IPS DF 4.7 (cell line): ENCODE data around the gene GOLGA8F.
"Not testable (repeated sequence)": the region's sequence is repeated elsewhere in the genome, so short reads cannot be mapped to it uniquely, and the experiment has no call there.

ENCODE experiments used
- DNase-seq: peaks from one replicate; pipeline ENCODE4 v3.0.0-alpha.2; 2013; ENCODE audit warnings: low spot score; ENCODE audit errors: extremely low read depth

GOLGA8F gene, protein sequence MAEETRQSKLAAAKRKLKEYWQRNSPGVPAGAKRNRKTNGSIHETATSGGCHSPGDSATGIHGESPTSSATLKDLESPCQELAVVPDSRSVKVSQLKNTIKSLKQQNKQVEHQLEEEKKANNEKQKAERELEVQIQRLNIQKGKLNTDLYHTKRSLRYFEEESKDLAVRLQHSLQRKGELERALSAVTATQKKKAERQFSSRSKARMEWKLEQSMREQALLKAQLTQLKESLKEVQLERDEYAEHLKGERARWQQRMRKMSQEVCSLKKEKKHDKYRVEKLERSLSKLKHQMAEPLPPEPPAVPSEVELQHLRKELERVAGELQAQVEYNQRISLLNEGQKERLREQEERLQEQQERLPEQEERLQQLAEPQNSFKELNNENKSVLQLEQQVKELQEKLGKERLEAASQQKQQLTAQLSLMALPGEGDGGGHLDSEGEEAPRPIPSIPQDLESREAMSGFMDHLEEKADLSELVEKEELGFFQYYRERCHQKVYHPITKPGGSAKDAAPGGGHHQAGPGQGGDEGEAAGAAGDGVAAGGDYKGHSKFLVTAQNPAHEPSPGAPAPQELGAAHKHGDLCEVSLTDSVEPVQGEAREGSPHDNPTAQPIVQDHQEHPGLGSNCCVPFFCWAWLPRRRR

DNA sequence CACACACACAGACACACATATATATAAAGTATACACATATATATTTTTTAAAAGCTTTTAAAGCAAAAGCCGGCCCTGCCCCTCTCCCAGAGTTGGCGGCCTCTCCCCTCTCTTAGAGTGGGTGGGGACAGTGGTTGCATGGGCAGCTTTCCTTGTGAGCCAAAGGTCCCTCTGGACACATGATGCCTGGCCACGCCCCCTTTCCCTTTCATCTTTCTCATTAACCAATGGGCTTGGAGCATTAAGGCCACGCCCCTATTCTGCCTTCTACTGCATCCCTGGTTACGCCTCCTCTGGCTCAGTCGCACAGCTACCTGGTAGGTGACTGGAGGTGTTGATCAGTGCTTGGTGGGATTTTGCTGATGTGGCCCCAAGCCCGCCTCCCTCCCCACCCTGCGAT lies at the start of gene GOLGA8F:
Gene GOLGA8F, plus strand, starts transcription at position 301 of the 400 bp plus-strand sequence. Its CDS starts 98 bp downstream, at position 399.
- not testable (repeated sequence) for DNase-seq

DNA sequence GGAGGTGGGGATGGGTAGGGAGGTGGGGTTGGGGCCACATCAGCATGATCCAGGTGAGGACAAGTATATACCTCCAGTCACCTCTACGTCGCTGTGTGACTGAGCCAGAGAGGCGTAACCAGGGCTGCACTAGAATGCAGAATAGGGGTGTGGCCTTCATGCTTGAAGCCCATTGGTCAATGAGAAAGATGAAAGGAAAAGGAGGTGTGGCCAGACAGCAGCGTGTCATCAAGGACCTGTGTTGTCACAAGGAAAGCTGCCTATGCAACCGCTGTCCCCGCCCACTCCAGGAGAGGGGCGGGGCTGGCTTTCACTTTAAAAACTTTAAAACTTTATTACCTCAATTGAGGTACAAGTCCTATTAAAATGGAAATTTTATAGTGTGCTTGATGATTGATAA lies 20.5 kb upstream of the GOLGA8F start, which contains the start of gene GOLGA6L24:
Gene GOLGA6L24, minus strand, starts transcription at position 101 of the 400 bp plus-strand sequence. Its CDS starts 61 bp downstream, at position 40.
- not testable (repeated sequence) for DNase-seq

GRCh38 chr15:28365502-28365901 lies 13.0 kb upstream of the GOLGA8F start:
- not testable (repeated sequence) for DNase-seq

DNA sequence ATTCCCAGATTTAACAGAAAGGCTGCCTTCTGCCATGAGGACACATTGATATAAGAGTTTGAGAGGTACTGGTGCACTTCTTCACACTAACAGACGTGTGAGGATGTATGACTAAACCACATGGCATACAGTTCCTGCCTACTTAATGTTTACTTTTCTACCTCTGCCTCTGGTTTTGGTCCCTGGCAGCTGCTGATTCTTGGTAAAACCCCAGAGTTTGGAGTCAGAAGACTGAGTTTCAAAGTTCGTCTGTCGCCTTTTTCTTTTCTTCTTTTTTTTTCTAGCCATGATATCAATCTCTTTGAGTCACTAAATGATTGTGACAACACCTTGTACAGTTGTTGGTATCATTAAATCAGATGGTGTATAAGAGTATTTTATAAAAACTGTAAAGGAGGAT lies 1.6 kb downstream of the GOLGA8F start:
- not testable (repeated sequence) for DNase-seq

DNA sequence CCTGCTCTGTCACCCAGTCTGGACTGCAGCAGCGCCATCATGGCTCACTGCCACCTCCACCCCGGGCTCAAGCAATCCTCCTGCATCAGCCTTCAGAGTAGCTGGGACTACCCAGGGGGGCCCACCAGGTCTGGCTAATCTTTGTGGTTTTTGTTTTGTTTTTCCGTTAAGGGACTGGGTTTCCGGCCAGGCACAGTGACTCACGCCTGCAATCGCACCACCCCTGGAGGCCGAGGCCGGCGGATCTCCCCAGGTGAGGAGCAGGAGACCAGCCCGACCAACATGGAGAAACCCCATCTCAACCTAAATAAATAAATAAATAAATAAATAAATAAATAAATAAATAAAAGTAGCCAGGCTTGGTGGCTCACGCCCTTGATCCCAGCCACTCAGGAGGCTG lies 17.6 kb downstream of the GOLGA8F start:
- DNase-seq = not testable (repeated sequence)

DNA sequence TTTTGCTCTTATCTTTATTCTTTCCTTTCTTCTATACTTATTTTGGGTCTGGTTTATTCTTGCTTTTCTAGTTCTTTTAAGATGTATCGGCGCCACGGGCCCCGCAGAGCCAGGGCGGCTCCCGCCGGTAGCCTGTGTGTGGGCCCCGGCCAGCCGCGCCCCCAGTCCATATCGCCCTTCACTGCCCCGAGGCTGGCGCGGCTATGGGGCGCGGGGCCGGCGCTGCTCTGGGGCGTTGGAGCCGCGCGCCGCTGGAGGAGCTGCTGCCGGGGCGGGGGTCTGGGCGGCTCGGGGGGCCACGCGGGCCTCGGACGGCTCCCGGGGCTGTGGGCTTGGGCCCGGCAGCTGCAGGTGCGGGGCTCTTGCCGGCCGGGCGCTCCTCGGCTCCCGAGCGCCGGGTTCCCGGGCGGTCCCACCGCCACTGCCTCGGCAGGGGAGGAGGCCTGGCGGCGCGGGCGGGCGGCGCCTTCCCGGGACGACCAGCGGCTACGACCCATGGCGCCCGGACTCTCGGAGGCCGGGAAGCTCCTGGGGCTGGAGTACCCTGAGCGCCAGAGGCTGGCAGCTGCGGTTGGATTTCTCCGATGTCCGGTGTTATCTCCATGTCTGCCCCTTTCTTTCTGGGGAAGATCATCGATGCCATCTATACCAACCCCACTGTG lies 24.4 kb downstream of the GOLGA8F start:
- not testable (repeated sequence) for DNase-seq

- DNase-seq = not testable (repeated sequence)
These were observed 42.0 kb downstream of the GOLGA8F start for GRCh38 chr15:28420470-28420869.

- not testable (repeated sequence) for DNase-seq
These were observed 57.1 kb downstream of the GOLGA8F start for GRCh38 chr15:28435594-28435993.
